GM21717 (cell line): ENCODE measurements around the gene PTPRM.

Experiments used
- ATAC-seq: cut with Tn5 transposase; IDR thresholded peaks from one replicate; pipeline ENCODE4 v1.9.1; 2021; ENCODE audit warnings: mild to moderate bottlenecking, moderate library complexity; ENCODE audit not compliant: unreplicated experiment

Gene PTPRM

DNA sequence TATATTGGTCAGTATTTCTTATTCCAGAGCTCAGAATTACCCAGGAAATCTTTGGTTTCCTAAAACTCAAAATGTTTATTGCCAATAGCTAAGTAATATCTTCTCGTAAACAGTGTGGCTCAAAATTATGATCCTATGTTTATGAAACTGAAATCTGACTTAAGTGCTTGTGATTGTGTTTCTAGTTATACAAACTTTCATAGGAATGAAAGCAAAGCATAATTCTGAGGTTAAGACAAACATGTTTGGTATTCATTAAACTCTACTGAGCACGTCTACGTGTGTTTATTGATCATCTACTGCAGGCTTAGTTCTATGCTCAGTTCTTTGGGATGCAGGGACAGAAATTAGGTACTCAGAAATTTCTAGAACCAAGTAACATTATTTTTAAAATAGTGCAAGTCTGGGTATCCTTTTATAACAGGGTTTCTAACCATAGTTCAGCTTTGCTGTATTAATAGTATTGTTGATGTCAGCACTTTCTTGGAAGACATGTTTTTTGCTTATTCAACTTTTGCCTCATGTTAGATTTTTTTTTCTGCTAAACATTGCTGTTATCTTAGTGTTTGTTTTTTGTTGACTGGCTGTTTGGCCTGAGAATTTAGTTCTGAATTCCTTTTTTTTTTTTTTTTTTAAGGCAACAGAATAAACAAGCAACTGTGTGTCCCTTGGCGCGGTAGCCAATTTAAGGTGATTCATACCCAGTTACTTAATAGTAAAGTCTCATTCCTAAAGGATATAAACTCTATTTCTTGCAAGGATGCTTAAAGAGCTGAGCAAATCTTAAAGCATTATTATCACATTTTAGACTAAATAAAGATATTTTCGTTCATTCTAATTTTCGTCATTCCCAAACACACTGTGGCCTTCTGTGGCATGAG is 31.3 kb downstream of the PTPRM start:
- ATAC-seq, result no peak

DNA sequence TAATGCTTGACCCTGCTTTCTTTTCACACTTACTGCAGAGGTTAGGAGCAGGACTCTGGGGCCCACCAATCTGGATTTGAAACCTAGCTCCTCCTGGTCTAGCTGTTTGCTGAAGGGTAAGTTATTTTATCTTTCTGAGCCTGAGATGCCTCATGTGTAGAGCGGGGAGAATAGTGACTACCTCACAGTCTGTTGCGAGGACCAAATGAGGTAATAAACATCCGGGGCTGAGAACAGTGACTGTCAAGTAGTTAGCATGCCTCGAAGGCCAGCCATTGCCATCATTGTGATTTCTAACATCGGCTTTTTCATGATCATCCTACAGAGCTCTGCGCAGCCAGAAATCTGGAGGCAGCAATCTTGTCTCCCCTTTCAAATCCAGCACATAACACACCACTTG is 32.9 kb downstream of the PTPRM start:
- ATAC-seq, result no peak

DNA sequence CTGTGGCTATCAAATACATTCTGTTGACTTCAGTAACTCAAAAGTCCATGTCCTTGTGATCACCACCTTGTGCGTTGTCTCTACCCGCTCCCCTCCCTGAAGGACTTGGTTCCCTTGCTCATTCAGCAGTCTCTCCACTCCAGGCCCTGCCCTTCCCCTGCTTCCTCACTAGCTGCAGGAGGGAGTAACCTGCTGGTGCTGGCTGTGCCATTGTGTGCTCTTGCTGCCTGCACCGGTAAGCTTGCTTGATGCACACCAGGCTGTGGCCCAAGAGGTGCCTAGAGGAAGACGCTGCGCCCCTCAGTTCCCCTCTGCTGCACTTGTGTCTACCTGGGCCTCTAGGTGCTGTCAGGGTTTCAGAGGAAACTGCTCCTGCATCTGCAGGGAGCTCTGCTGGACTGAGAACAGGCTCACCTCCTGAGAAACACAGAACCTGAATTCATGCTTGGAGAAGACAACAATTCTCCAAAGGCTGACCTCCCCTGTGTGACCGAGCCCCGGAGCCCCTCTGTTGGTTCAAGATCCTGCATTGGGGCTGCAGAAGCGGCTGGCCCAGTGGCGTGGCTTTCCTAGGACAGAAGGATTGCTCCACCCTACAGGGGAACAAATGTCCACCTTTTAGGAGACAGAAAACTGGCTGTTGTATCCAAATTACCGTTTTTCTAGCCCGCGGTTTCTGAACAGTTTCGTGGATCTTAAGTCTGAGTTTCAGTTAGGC is 33.6 kb downstream of the PTPRM start:
- ATAC-seq, result no peak

DNA sequence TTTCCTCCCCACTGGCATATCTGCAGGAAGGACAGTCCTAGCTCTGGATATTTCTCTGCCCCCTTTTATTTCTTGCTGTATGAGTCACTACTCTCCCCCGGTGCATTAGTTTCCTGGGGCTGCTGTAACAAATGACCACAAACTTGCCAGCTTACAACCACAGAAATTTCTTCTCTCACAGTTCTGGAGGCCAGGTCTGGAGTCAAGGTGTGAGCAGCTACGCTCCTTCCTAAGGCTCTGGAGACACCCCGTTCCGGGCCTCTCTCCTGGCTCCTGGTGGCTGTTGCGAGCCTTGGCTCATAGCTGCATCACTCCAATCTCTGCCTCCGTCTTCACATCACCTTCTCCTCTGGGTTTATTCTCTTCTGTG is 34.1 kb downstream of the PTPRM start:
- ATAC-seq, result no peak

DNA sequence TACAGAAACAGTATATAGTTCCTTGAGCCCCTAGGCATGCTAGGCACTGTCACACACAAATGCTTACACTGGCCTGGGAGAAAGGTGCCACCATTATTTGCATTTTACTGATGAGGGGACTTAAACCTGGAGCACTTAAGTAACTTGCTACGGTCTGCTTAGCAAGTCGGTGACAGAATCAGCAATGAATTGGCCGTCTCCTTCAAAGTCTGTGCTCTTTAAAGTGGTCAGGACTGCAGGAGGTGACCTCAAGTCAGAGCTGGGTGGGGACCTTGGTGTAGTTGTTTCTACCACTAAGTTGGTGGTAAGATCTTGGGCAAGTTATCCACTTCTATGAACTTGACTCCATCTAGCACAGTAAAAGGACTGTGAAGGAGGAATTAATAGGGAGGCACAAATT is 34.8 kb downstream of the PTPRM start:
- no peak for ATAC-seq

DNA sequence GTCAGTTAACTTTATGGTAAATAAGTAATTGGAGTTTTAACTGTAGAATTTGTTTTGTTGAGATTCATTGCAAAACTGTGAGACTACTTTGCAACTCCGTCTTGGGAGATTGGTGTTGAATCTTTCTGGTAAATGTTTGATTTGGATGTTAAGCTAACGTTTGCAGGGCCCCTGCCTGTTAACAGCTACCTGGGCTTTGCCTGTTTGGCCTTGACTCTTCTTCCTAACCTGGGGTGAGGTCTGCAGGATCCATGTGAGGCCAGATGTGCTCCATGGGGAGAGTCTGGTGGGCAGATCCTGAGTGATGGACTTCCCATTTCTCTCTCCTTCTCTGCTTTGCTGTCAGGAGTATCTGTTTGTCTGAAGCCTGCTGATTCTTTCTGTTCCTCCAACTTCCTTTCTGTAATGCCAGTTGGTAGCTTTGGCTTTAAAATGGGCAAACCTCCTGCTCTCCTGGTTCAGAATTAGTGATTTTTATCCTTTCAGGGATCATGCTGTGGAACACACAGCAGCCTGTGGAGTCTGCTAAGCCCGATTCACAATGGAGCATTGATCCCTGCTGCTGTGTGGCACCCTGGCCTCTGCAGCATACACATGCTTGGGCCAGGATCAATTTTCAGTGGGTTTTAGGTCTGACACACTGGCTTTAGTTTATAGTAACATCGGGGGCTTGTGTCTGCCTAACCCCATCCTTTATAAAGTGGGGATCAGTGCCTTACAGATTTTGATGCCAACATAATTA is 36.3 kb downstream of the PTPRM start:
- no peak for ATAC-seq

DNA sequence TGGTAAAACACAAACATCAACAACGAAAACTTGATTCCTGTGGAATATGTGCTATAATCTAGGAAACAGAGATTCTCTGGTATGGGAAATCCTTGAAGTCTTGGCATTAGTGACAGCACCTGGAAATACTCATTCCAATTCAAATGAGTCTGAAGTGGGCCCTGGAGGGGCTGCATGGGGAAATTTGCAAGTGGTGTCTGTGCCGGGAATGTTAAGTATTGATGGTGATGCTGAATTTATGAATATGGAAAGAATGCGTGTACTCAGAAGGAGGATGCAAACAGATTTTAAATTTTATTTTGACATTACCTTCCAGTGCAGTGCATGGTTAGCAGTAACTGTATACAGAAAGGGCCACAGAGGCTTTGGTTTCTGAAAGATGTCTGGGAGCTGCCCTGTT is 37.2 kb downstream of the PTPRM start:
- no peak for ATAC-seq

DNA sequence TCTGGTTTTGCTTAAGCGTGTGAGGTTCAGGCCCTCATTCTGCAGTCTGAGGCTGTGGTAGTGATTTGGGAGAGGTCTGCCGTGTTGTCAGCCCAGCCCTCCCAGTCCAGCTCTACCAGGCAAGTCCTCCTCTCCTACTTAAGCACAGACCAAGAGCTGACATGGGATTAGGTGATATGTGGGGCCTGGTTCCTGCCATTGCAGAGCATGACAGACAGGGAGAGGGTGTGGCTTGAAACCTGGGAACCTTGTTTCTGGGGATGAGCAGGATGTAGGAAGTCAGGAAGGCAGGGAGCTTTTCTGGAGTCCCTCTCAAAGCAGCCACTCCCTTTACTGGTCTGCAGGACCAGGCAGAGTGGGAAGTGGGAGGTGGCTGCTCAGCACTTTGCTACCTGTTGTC is 38.6 kb downstream of the PTPRM start:
- no peak for ATAC-seq

DNA sequence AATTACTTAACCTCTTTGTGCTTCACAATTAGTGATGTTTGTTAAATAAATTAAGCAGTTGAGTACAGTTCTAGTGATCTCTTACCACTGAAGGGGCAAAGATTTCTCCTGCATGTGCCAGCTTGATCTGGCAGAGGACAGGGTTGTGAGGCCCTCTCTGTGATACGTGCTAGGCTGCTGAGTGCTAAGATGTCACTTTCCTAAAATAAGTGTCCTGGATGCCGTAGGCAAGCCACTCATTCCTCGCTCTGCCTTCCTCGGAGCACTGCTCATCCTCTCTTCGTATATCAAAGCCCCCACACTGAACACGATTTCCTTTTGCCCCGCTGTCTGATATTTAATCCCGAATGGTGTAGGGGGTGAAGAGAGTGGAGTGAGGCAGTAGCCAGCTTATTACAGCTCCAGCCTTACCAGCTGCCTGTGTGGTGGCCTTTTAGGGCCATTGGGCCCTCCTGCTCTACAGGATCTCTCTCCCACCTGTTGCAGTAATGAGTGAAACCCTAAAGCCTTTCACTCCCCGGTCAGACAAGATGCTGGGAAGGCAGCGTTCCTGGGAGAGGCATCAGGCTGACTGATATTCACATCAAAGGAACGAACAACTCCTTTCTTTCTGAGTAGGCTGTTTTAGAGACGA is 40.5 kb downstream of the PTPRM start:
- no peak for ATAC-seq

DNA sequence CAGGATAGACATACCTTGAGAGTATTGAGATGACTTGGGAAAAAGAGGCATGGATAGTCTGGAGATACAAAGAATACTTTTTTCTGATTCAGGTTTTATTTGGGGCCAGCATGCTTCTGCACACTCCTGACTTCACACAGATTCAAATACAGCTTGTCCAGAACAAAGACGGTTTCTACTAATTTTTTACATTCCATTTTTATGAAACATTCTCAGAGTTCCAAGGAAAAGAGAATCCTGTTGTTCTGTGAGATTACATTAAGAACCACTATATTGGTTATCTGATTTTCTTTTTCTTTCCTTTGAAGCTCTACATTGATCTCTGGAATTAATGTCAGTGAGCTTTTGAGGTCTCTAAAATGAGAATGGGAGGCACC is 41.0 kb downstream of the PTPRM start:
- ATAC-seq, result no peak

DNA sequence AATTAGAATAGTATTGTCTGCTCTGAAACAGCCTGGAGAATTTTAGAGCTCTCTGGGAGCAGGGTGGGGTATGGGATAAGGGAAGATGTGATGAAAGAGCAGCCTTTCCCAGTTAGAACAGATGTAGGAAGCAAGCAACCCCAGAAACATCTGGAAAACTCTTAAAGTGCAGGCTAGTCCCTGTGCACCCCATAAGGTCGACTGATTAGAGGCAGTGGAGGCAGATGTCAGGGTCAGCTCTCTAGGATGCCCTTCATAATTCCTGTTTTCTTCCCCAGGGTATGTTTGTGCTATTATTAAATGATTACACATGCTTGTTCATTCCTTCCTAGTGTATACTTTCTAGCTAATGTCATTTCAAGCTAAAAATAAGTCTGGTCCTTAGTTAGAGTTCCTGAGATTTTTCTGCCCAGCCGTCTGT is 41.7 kb downstream of the PTPRM start:
- ATAC-seq, result no peak

DNA sequence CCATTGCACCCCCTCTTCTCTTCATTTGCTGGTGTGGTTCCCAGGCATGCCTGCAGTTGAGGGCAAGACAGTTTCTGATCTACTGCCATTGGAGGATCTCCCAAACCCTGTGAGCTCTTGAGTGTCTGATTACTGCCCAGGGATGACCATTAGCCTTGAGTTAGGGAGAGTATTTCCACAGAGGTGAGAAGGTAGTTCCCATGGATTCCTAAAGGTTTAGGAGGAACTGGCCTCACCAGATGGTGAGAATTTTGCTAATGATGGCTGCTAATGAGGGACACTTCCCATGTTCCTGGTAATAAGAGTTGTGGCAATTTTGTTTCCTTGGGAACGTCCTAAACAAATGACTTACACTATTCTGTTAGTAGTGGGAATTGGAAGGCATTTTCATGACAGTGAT is 42.5 kb downstream of the PTPRM start:
- no peak for ATAC-seq

DNA sequence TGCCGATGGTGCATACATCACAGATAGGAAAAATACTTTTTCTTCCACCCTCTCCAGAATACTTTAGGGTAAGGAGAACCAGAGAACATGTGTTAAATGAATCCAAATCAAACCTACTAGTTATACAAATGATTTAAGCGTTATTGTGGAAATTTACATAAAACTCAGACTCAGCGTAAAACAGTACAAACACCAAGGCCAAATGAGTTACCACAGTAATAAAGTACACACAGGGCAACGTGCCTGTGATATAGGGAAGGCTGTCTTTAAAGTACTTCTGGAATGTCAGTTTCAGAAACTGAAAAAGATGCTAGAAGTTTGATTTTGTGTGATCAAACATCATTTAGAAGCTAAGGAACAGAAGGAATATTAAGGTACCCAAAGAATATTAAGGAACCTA is 46.9 kb downstream of the PTPRM start:
- ATAC-seq, result no peak

DNA sequence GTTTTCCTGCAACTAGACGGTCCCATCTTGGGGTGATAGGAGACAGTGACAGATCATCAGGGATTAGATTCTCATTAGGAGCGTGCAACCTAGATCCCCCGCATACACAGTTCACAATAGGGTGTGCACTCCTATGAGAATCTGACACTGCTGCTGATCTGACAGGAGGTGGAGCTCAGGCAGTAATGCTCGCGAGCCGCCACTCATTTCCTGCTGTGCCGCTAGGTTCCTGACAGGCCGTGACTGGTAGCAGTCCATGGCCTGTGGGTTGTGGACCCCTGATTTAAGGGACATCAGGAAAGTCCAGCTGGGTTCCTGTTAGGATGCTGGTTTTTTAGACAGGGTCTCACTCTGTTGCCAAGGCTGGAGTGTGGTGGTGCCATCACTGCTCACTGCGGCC is 48.7 kb downstream of the PTPRM start:
- ATAC-seq, result no peak

DNA sequence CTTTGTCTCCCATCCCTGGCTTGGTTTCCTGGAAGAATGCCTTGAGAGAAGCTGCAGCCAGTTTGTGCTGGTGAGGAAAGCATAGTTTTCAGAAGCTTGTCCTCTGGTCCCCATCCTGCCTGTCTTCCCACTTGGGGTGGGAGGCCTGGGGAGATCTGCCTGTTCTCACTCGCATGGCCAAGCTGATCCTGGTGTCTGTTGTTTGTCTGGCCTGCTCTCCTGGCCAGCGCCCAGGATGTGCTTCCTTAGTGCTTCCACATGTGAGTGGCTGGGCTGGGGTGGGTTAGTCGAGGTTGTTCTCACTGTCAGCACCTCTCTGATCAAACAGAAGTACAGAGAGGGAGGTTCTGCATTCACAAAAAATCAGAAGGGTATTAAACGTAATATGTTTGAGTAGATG is 49.5 kb downstream of the PTPRM start:
- no peak for ATAC-seq

DNA sequence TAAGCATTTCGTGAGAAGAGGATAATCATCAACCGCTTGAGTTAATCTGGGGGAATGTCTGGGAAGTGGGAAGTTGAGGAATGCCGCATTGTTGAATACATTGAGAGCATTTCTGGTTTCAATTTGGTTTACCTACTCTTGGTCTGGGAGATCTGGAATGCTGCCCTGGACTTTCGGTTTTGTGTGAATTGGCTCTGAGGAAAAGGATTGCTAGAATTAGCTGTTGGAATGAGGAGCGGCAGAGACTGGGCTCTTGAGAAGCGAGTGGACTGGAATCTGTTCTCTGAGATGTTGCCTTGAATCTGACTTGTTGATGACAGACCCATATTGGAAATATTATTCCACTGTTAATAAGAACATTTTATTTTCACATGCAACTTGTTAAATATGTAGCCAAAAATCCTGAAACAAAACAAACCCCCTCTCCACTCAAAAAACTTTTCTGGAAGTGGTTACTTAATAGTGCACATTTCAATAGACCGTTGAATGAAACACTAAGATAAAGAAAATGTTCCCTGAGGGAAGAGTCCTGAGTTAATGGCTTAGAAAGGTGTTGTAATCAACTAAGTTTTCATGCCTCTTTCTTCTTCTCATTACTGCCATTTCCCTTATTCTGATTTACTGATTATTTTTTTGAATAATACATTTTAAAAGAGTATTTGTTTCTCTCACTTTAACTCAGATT is 50.8 kb downstream of the PTPRM start:
- ATAC-seq, result no peak

DNA sequence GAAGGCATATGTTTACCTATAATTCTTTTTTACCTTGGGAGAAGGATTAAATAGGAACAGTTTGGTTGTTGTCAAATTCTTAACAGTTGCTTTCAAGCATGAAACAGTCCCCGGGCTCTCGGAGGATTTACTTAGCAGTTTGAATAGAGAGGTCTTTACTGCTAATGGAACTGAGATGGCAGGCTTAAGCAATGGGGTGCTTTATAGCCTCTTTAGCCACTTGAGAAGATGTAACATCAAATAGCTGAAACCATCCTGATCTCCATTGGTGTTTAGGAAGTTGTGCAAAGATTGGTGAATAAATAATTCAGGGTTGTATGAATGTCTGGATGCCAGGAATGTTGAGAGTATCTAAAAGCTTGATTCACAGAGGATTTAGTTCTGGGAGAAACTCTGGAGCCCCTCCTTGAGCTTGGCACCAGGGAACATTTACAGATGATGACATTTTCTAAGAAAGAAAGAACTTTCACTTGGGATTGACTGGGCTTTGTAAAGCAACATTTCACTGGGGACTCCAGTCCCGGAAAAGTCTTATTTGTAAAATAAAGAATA is 51.9 kb downstream of the PTPRM start:
- ATAC-seq, result no peak

DNA sequence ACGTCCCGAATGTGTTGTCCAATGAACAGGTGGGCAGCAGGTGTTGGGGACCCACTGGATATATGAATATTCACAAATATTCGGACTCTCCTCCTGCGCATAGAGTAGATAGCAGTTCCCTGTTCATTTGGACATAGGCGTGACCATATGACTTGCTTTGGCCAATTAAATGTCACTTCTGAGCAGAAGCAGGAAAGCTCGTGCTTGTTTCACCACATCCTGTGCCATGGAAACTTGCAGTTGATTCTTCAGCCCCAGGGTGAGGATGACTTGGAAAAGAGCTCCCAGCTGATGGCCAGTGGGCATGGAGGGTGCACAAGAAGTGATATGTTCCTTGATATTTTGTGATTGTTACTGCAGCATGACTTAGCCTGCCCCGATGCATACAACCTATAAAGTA is 52.6 kb downstream of the PTPRM start:
- ATAC-seq, result no peak

DNA sequence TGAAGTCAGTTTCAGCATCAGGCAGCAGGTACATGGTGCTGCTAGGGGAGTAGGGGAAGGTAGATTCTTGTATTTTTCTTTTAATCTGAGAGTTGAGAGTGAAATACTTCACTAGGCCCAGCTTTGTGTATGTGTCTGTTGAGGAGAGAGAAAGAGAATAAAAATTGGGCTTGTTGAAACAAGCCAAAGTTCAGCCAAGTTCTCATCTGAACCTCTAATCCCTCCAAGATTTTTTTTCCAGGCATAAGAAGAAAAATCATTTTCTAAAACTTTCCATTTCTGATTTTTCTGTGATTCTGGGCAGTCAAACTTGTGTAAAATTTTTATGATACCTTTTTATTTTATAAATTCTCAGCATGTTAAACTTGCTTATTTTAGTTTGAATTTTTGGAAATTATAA is 55.6 kb downstream of the PTPRM start:
- ATAC-seq, result no peak

DNA sequence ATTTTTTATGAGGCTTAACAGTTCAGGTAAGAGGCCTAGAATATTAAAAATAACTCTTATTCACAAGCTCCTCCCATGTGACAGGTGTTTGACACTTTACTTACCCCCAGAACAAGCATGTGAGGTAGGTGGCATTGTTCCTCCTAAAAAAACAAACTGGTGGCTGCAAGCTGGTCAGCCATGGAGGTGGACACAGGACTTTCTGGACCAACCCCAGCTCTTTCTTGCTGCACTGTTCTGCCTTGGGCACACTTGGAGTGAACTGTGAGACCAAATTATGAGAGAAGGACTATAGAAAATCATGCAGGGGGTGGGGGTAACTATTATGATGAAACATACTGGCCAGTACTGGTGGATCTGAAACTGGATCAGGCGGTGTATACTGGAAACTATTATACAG is 56.6 kb downstream of the PTPRM start:
- no peak for ATAC-seq

DNA sequence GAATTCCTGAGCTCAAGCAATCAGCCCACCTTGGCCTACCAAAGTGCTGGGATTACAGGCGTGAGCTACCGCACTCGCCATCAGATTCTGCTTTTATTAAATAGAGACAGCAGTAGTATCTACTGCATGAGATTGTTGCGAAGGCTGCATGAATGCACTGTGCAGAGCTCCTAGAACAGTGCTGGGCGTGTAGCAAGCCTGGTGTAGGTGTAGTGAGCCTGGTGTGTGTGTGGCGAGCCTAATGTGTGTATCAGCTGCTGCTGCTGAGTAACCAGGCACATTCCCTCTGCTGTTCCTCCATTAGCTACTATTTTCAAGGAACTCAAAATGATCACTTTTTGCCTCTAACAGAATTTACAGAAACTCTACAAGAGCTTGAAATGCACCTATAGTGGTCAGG is 57.6 kb downstream of the PTPRM start:
- ATAC-seq, result no peak
